ENCODE data around the gene PDLIM1.

Gene PDLIM1

GRCh38 chr10:95327367-95327766, 36.6 kb upstream of the PDLIM1 start:
- TF ChIP-seq POLR2A (IDR thresholded peaks at IDR 0.05; ENCODE audit: low read depth, low read length): no peak
- FAIRE-seq: no peak
- DNase-seq (ENCODE audit: insufficient read length, low spot score): no peak

GRCh38 chr10:95326396-95326795, 35.6 kb upstream of the PDLIM1 start:
- DNase-seq (ENCODE audit: insufficient read length, low spot score): no peak

GRCh38 chr10:95325863-95326262, 35.1 kb upstream of the PDLIM1 start:
- no peak for FAIRE-seq
- no peak for DNase-seq (ENCODE audit: insufficient read length, low spot score)
- no peak for TF ChIP-seq POLR2A (IDR thresholded peaks at IDR 0.05; ENCODE audit: low read depth, low read length)

More at GRCh38 chr10:95326396-95326795, 35.6 kb upstream of the PDLIM1 start:
- TF ChIP-seq POLR2A (IDR thresholded peaks at IDR 0.05; ENCODE audit: low read depth, low read length): no peak
- no peak for FAIRE-seq

- DNase-seq (ENCODE audit: insufficient read length, low spot score): no peak
- FAIRE-seq: no peak
- TF ChIP-seq POLR2A (IDR thresholded peaks at IDR 0.05; ENCODE audit: low read depth, low read length): no peak
These were observed 33.8 kb upstream of the PDLIM1 start for GRCh38 chr10:95324436-95325268.

- no peak for DNase-seq (ENCODE audit: insufficient read length, low spot score)
- no peak for FAIRE-seq
- no peak for TF ChIP-seq POLR2A (IDR thresholded peaks at IDR 0.05; ENCODE audit: low read depth, low read length)
These were observed 30.9 kb upstream of the PDLIM1 start for GRCh38 chr10:95321554-95322301.

- DNase-seq (ENCODE audit: insufficient read length, low spot score) (no peak), FAIRE-seq (no peak)
- TF ChIP-seq POLR2A (IDR thresholded peaks at IDR 0.05; ENCODE audit: low read depth, low read length): no peak
These were observed 28.4 kb upstream of the PDLIM1 start for GRCh38 chr10:95319239-95319638.

GRCh38 chr10:95315509-95315908, 24.7 kb upstream of the PDLIM1 start:
- DNase-seq (ENCODE audit: insufficient read length, low spot score) (no peak), FAIRE-seq (no peak)
- no peak for TF ChIP-seq POLR2A (IDR thresholded peaks at IDR 0.05; ENCODE audit: low read depth, low read length)

- no peak for TF ChIP-seq POLR2A (IDR thresholded peaks at IDR 0.05; ENCODE audit: low read depth, low read length)
- FAIRE-seq (no peak), DNase-seq (ENCODE audit: insufficient read length, low spot score) (no peak)
These were observed 23.6 kb upstream of the PDLIM1 start for GRCh38 chr10:95314192-95314918.

- FAIRE-seq: no peak
- TF ChIP-seq POLR2A (IDR thresholded peaks at IDR 0.05; ENCODE audit: low read depth, low read length): no peak
These were observed 22.2 kb upstream of the PDLIM1 start for GRCh38 chr10:95312986-95313495.

GRCh38 chr10:95312257-95312656, 21.5 kb upstream of the PDLIM1 start:
- no peak for TF ChIP-seq POLR2A (IDR thresholded peaks at IDR 0.05; ENCODE audit: low read depth, low read length)
- no peak for DNase-seq (ENCODE audit: insufficient read length, low spot score)
- no peak for FAIRE-seq

More at GRCh38 chr10:95312986-95313495, 22.2 kb upstream of the PDLIM1 start:
- DNase-seq (ENCODE audit: insufficient read length, low spot score): no peak

GRCh38 chr10:95309958-95310357, 19.2 kb upstream of the PDLIM1 start:
- FAIRE-seq (no peak), DNase-seq (ENCODE audit: insufficient read length, low spot score) (no peak)
- no peak for TF ChIP-seq POLR2A (IDR thresholded peaks at IDR 0.05; ENCODE audit: low read depth, low read length)

GRCh38 chr10:95308389-95309302, 17.8 kb upstream of the PDLIM1 start:
- TF ChIP-seq POLR2A (IDR thresholded peaks at IDR 0.05; ENCODE audit: low read depth, low read length): no peak
- peak; percentile 72 for DNase-seq (ENCODE audit: insufficient read length, low spot score)
- FAIRE-seq: peak; percentile 98

- no peak for FAIRE-seq
- TF ChIP-seq POLR2A (IDR thresholded peaks at IDR 0.05; ENCODE audit: low read depth, low read length): no peak
These were observed 16.0 kb upstream of the PDLIM1 start for GRCh38 chr10:95306851-95307250.

More at GRCh38 chr10:95306851-95307250, 16.0 kb upstream of the PDLIM1 start:
- DNase-seq (ENCODE audit: insufficient read length, low spot score): no peak

All from H54 (cell line).